ENCODE measurements around the gene VGLL4.

The VGLL4 gene

DNA sequence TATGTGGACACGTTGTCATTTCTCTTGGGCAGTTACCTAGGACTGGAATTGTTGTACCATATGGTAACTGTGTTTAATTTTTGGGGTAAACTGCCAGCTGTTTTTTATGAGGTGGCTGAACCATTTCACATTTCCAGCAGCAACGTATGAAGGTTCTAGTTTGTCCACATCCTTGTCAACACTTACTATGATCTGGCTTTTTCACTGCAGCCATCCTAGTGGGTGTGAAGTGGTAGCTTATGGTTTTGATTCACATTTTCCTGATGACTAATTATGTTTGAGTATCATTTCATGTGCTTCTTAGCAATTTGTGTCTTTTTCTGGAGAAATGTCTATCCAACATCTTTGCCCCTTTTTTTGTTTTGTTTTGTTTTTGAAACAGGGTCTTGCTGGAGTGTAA is 96.2 kb downstream of the VGLL4 start:
- no peak overlapping the region for H3K4me3 ChIP-seq (ENCODE audit: low read length)
- TF ChIP-seq ZNF274 (IDR thresholded peaks at IDR 0.05; ENCODE audit: low read depth, low read length) = no peak

DNA sequence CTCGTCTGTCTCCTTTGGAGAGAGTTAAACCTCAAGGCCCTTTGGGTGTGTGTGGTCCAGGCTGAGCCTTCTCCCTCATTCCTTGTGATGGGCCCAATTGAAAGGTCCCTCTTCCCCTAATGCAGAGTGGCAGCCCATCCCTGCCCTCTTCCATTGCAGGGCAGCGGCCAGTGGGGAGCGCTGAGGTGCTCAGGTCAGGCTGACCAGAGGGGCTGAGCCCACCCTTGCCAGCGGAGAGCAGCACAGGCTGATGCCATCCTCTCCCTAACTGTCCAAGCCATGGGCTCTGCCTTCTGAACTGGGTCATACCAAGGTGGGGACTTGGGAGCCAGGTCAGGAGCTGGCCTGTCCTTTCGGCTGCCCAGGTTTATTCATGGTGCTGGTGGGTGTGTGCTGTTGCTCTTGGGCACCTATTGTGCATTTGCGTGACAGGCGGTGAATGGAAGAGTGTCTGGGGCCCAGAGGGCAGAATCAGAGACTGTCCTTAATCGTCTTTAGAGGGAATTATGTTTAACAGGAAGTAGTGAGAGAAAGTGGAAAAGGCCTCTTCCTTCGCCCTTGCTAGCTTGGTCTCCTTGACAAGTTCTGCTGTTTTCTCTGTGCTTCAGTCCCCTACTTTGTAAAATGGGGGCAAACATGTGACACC is 96.9 kb downstream of the VGLL4 start:
- H3K4me3 ChIP-seq (ENCODE audit: low read length) = no peak overlapping the region
- TF ChIP-seq ZNF274 (IDR thresholded peaks at IDR 0.05; ENCODE audit: low read depth, low read length) = no peak

DNA sequence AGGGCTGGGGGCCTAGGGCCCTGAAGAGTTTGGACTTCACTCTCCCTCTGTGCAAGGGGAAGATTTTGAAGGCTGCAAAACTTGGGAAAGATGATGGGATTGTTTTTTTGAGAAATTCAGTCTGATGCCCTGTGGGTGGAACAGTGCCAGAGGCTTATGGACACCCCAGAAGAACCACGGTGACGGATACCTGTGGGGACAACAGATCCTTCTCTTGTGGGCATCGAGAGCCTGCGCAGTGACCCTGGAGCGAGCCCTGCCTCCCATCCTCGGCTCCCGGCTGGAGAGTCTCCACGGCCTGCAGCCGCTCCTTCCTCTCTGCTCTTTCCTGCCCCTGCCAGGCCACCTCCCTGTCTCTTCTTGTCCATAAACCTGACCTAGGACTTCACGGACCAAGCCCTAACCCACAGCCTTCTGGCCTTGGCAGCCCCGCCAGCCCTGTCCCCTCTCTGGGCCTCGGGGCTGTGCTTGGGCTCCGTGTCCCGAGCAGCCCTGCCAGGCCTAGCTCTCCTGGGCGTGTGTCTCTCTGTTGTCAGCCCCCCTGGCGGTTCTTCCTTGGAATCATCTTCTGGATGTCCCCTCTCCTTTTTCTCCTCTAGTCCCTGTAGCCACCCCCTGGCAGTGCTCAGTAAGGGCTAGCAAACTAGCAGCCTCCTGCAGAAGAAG is 98.4 kb downstream of the VGLL4 start:
- TF ChIP-seq ZNF274 (IDR thresholded peaks at IDR 0.05; ENCODE audit: low read depth, low read length) = no peak
- no peak overlapping the region for H3K4me3 ChIP-seq (ENCODE audit: low read length)

DNA sequence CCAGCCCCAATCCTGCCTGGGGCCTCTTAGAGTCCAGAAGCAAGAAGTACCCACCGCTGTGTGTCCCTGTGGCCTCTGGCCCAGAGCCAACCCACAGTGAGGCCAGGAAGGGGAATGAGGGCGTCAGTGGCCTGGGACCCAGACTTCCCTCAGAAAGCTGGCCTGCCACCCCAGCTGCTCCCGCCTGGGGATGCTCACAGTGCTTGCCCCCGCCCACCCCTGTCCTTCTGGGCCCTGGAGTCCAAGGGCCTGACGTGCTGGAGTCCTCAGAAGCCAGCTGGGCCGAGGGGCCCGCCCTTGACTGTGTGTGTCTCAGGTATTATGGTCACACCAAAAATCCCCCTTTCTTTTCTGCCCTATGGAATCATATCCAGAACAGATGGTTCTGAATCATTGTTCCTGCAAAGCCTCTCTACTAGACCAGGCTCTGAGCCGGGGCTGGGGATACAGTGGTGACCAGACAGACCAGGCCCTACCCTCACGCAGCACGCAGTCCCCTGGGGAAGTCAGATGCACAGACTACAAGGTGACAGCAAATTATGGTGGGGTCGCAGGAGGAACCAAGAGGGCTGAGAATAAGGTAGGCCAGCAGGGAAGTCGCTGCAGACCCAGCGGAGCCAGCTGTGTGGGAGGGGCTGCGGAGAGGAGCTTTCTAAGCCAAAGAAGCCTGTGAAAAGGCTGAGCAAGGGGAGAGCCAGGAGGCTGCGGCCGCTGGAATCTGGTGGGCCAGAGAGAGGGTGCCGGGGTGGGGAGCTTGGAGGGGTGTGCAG is 99.1 kb downstream of the VGLL4 start:
- no peak for TF ChIP-seq ZNF274 (IDR thresholded peaks at IDR 0.05; ENCODE audit: low read depth, low read length)
- no peak overlapping the region for H3K4me3 ChIP-seq (ENCODE audit: low read length)

DNA sequence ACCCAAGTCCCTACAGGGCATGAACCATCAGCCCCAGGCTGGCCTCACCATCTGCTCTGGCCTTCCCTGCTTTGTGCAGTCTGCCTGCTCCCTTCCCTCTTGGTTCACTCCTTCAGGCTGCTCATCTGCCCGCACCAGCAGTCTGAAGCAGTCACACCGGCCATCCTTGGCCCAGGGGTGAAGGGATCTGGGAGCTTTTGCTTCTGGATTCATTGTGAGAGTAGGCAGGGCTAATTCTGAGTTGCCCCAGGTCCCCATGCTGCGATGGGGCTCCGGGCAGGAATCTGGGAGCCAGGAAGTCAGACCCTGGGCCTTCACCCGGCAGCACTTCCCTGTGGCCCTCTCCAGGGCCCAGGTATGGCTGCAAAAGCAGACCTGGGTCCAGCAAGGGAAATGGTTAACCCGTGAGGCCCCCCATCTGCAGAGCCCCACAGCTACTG is 99.7 kb downstream of the VGLL4 start:
- H3K4me3 ChIP-seq (ENCODE audit: low read length) = no peak overlapping the region
- TF ChIP-seq ZNF274 (IDR thresholded peaks at IDR 0.05; ENCODE audit: low read depth, low read length) = no peak

DNA sequence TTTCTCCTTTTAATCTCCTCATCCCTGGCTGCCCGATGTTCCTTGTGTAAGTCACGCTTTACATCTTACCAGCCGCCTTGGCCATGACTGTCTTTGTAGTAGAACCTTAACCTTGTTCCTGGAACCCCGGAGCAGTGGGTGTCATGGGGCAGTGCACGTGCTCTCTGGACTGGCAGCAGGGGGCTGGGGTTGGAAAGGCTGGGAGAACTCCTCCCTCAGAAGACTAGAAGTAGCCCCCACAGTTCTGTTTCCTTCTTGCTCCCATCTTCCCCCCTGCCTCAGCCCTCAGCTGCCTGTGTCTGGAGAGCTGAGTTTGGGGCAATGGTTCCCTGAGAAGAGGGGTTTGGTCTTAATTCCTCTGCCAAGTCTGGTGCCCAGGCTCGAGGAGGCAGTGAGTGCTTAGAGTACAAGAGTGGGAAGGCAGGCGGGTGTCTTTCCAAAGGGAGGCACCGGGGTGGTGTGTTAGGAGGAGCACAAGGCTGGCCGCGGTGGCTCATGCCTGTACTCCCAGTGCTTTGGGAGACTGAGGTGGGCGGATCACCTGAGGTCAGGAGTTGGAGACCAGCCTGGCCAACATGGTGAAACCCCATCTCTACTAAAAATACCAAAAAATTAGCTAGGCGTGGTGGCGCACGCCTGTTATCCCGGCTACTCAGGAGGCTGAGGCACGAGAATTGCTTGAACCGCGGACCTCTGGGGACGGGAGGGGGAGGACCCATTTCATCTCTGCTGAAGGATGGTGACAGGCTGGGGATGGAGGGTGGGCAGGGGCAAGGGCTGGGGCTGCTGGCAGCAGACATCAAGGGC is 100.4 kb downstream of the VGLL4 start:
- H3K4me3 ChIP-seq (ENCODE audit: low read length) = no peak overlapping the region
- no peak for TF ChIP-seq ZNF274 (IDR thresholded peaks at IDR 0.05; ENCODE audit: low read depth, low read length)

DNA sequence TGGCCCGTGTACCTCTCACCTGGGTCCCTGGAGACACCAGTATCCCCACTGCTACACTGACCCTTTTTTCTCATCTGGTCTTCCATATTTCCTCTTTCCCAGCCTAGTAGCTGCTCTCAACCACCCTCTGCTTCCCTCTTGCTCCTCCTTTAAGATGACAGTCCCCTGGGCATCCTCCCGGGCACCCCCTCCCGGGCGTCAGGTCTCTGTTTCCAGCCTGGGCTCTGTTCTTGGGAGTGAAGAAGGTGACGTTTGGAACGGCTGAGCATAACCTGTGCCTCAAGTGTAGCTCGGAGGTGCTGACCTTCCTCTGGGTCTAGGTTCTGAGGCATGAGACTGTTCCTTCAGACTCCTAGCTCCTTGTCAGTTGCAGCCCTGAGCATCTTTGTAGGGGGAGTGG is 101.2 kb downstream of the VGLL4 start:
- H3K4me3 ChIP-seq (ENCODE audit: low read length) = no peak overlapping the region
- no peak for TF ChIP-seq ZNF274 (IDR thresholded peaks at IDR 0.05; ENCODE audit: low read depth, low read length)

DNA sequence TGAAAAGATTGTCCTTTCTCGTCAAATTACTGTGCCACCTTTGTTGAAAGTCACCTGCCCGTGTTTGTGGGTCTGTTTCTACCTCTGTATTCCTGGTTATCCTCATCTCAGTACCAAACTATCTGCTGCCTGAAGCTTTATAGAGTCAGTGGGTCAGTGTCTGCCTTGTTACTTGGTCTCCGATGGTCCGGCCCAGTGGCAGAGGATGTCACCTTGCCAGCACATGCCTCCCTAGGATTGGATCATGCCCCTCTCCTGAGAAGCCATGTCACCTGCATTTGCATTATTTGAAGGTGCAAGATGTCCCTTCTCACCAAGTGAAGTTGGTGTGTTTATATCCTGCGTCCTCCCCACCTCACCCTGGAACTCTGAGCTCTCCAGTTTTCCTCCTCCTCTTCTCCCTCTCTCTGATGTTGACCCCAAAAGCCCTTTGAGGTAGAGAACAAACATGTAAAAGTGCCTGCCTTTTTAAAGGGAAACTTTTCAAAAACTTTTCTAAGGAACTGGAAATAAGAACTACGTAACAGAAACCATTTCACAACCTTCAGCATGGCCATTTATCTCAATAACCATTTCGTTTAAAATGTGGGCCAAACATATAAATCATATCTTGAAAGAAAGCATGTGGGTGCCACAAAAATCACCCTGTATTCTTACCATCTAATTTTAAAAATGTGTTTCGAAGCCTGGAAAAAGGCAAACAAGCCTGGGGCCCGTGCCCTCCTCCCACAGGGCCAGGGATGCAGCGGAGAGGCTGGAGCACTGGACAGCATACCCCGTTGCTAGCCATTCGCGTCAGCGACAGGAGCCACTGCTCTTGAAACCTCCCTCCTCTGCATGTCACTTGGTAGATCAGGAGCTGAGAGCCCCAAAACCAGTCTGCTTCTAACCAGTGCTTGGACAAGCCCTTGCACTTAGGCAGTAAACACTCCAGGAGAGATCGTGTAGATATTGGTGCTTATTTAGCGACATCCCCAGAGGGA is 102.1 kb downstream of the VGLL4 start:
- no peak overlapping the region for H3K4me3 ChIP-seq (ENCODE audit: low read length)
- TF ChIP-seq ZNF274 (IDR thresholded peaks at IDR 0.05; ENCODE audit: low read depth, low read length) = no peak

DNA sequence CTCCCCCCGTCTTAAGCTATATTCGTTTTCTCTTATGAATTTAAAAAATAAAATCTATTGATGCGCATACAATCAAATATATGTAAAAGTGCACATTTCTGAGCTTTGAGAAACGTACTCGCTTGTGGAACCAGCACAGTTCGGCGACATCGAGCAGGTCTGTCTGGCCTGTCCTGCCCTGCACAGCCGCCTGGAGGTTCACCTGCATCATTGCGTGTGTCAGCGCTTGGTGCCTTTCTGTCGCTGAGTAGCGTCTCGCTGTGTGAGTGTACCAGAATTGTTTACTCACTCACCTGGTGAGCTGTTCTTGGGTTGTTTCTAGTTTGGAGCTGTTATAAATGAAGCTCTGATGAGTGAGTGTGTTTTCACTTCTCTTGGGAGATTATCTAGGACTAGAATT is 104.0 kb downstream of the VGLL4 start:
- TF ChIP-seq ZNF274 (IDR thresholded peaks at IDR 0.05; ENCODE audit: low read depth, low read length) = no peak
- no peak overlapping the region for H3K4me3 ChIP-seq (ENCODE audit: low read length)

DNA sequence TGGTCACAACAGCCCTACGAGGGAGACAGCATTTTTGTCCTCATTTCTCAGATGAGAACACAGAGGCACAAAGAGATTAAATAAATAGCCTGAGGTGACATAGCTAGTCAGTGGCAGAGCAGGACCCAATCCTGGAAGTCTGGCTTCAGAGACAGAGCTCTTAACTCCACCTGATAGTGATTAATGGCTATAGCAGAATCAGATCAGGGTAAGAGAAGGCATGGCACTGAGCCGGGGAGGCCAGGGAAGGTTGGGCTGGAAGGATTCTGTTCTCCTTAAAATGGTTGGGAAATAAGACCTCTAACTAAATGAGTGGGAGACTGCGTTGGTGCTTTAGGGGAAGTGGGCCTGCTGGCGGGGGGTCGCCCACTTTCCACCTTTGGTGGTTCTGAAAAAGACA is 104.5 kb downstream of the VGLL4 start:
- H3K4me3 ChIP-seq (ENCODE audit: low read length) = no peak overlapping the region
- TF ChIP-seq ZNF274 (IDR thresholded peaks at IDR 0.05; ENCODE audit: low read depth, low read length) = no peak

DNA sequence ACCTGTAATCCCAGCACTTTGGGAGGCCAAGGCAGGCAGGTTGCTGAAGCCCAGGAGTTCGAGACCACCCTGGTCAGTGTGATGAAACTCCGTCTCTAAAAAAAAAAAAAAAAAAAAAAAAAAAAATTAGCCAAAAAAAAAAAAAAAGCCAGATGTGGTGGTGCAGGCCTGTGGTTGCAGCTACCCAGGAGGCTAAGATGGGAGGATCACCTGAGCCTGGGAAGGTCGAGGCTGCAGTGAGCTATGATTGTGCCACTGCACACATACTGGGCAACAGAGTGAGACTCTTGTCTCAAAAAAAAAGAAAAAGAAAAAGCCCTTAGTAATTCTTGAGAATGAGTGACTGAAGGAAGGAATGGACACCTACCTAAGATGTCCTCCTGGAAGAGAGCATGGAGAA is 105.1 kb downstream of the VGLL4 start:
- no peak for TF ChIP-seq ZNF274 (IDR thresholded peaks at IDR 0.05; ENCODE audit: low read depth, low read length)

DNA sequence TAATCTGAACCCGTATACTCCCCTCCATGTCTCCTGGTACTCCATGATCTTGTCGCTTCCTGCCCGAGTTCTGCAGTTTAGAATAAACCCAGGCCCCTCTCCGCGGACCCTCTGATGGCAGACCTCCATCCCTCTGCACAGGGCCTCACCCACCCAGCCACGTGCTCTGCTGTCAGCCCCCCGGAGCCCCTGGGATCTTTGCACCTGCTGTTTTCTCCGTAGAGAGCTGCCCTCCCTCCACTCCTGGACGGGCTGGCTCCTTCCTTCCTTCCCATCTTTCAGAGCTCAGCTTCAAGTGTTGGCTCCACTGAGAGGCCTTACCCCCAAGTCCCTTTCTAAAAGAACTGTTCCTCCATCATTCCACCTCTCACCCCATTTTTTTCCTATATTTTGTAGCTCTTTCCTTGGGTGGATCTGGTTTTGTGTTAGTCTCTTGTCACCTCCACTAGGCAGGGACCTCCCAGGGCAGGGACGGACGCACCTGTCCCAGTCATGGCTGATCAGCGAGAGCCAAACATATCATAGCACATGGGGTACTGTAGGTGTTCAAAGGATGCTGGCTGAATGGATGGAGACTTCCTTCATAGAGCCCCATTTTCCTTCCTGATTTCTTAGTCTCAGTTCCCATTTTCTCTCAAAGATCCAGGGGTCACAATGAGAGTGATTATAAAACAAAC is 106.6 kb downstream of the VGLL4 start:
- no peak overlapping the region for H3K4me3 ChIP-seq (ENCODE audit: low read length)
- TF ChIP-seq ZNF274 (IDR thresholded peaks at IDR 0.05; ENCODE audit: low read depth, low read length) = no peak

More for the DNA sequence above, 105.1 kb downstream of the VGLL4 start:
- H3K4me3 ChIP-seq (ENCODE audit: low read length) = no peak overlapping the region

All from GM08714 (cell line).